IMR-90 (cell line): ENCODE measurements around the gene TCEAL4.

ENCODE experiments used
- CEBPB ChIP-seq: IDR thresholded peaks from 2 replicates; pipeline ENCODE4 v1.6.1; 2012; ENCODE audit warnings: low read depth, low read length, improper control_type of control experiment
- POLR2A ChIP-seq: IDR thresholded peaks from 2 replicates; pipeline ENCODE4 v1.6.1; 2012; ENCODE audit warnings: mild to moderate bottlenecking, low read depth, low read length
- TF ChIP-seq, protein P1 (sequence below): conservative IDR thresholded peaks from 2 replicates; pipeline ENCODE4 v1.5.1; 2012; ENCODE audit warnings: mild to moderate bottlenecking, low read depth, low read length, improper control_type of control experiment
- TF ChIP-seq, protein P2 (sequence below): fragments of 150-350 bp; IDR thresholded peaks from 2 replicates; pipeline ENCODE4 v1.6.1; 2017; ENCODE audit warnings: mild to moderate bottlenecking, antibody characterized with exemption, low read length, low read depth

DNA sequence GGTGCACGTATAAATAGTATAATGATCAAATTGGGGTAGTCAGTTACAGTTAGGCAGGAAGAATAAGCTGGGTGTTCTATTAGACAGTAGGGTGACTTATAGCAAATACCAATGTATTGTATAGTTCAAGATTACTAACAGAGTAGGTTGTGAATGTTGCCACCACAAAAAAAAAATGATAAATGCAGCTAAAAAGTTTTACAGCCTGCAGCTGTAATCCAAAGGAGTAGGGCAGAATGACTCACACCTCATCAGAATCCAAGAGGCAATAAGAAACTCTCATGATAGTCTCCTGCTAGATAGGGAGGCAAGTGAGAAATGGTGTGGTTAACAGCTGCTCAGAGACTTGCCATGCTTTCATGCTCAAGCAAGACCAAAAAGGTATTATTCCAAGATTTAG lies 19.6 kb upstream of the TCEAL4 start:
- TF ChIP-seq, protein P1, sequence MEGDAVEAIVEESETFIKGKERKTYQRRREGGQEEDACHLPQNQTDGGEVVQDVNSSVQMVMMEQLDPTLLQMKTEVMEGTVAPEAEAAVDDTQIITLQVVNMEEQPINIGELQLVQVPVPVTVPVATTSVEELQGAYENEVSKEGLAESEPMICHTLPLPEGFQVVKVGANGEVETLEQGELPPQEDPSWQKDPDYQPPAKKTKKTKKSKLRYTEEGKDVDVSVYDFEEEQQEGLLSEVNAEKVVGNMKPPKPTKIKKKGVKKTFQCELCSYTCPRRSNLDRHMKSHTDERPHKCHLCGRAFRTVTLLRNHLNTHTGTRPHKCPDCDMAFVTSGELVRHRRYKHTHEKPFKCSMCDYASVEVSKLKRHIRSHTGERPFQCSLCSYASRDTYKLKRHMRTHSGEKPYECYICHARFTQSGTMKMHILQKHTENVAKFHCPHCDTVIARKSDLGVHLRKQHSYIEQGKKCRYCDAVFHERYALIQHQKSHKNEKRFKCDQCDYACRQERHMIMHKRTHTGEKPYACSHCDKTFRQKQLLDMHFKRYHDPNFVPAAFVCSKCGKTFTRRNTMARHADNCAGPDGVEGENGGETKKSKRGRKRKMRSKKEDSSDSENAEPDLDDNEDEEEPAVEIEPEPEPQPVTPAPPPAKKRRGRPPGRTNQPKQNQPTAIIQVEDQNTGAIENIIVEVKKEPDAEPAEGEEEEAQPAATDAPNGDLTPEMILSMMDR, result no peak
- TF ChIP-seq POLR2A (no peak), CEBPB (no peak)
- TF ChIP-seq, protein P2, sequence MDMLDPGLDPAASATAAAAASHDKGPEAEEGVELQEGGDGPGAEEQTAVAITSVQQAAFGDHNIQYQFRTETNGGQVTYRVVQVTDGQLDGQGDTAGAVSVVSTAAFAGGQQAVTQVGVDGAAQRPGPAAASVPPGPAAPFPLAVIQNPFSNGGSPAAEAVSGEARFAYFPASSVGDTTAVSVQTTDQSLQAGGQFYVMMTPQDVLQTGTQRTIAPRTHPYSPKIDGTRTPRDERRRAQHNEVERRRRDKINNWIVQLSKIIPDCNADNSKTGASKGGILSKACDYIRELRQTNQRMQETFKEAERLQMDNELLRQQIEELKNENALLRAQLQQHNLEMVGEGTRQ, result no peak
